ENCODE data around the gene THSD7A. TPM values are rescaled to one million over a fixed set of nuclear protein-coding genes. Genes with fewer than 3 reads are reported as not detected.

The THSD7A gene
- total and polyA plus RNA-seq, 2 of the 4 experiments (the other 2 are of a cell fraction): 0.02 to 0.18 TPM

DNA sequence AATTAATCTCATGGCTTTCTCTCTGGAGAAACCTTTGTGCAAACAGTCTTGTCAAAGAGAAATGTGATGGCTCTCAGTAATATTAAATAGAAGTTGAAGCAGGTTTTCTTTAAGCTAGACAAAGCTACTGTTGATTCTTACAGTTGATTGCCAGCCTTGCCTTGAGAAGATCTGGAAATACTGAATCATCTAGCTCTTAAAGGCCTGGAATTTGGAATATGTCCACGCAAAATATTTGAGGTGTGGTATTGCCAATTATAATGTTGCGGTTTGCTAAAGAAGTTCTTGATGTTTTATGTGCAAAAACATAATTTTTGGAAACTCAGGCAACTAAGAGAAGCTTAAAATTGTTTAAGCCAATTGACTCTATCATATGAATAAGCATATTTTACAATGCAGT is 486.4 kb downstream of the THSD7A start:
- no peak overlapping the region for H3K18ac ChIP-seq (ENCODE audit: low read depth, low read length)
- H2BK15ac ChIP-seq (ENCODE audit: low read depth, low read length): no peak overlapping the region
- no peak overlapping the region for H3K27ac ChIP-seq (ENCODE audit: insufficient read depth, low read length)
- H4K20me1 ChIP-seq (ENCODE audit: insufficient read depth, low read length): no peaks in the 10 kb centered on the region
- no peaks in the 10 kb centered on the region for H3K27me3 ChIP-seq (ENCODE audit: control insufficient read depth, insufficient read depth, low read length)
- H2BK20ac ChIP-seq (ENCODE audit: low read depth, low read length): no peak overlapping the region
- H3K14ac ChIP-seq (replicated peaks; ENCODE audit: low read depth, low read length): no peak overlapping the region
- H3K4ac ChIP-seq (ENCODE audit: low read depth, low read length): no peak overlapping the region
- in situ Hi-C loops (cut with MboI; ENCODE audit: low sequenced_read_pairs): no loop called here
- no peak overlapping the region for H2BK120ac ChIP-seq (ENCODE audit: low read depth, low read length)
- BruUV-seq (replicated peaks): no TSS peak
- H3K36me3 ChIP-seq (ENCODE audit: control insufficient read depth, insufficient read depth, low read length): no peaks in the 10 kb centered on the region
- dilution Hi-C loops (cut with HindIII; ENCODE audit: low sequenced_read_pairs, unreplicated experiment): no loop called here
- H4K5ac ChIP-seq (ENCODE audit: low read depth, low read length): no peak overlapping the region
- H4K91ac ChIP-seq (ENCODE audit: insufficient read depth, low read depth, low read length): no peak overlapping the region
- POLR2A ChIA-PET (ENCODE audit: unreplicated experiment): interaction anchor here (0.5 kb wide), 1 partner anchor 1997 kb away, joined by 9 read pairs; no protein-coding TSS in a partner anchor
- H2AFZ ChIP-seq (replicated peaks; ENCODE audit: low read length, poor library complexity): no peak overlapping the region
- H3K9me3 ChIP-seq (ENCODE audit: control insufficient read depth, insufficient read depth, low read length): no peaks in the 10 kb centered on the region
- H3K9me1 ChIP-seq (ENCODE audit: insufficient read depth, low read length): no peaks in the 10 kb centered on the region
- H3K9ac ChIP-seq (ENCODE audit: low read depth, low read length): no peak overlapping the region
- no peaks in the 10 kb centered on the region for H3K4me1 ChIP-seq (ENCODE audit: control insufficient read depth, insufficient read depth, low read length)
- WGBS, 2 experiments (ENCODE audit: extremely low coverage in 2 of 2, insufficient read length in 1 of 2): no CpG with 5 or more reads among the region's 2 CpGs
- TF ChIP-seq, protein P1, sequence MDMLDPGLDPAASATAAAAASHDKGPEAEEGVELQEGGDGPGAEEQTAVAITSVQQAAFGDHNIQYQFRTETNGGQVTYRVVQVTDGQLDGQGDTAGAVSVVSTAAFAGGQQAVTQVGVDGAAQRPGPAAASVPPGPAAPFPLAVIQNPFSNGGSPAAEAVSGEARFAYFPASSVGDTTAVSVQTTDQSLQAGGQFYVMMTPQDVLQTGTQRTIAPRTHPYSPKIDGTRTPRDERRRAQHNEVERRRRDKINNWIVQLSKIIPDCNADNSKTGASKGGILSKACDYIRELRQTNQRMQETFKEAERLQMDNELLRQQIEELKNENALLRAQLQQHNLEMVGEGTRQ (IDR thresholded peaks at IDR 0.05; ENCODE audit: low read depth, low read length): no peak
- TF ChIP-seq CEBPB (IDR thresholded peaks at IDR 0.05; ENCODE audit: low read depth, low read length): no peak
- H3K56ac ChIP-seq (ENCODE audit: extremely low read depth, insufficient read depth, low read length): no peak overlapping the region
- intact Hi-C loops (cut with micrococcal nuclease): no loop called here
- ATAC-seq (ENCODE audit: low read depth) (no peak), DNase-seq (no peak)
- no peaks in the 10 kb centered on the region for H3K79me1 ChIP-seq (ENCODE audit: low read depth in 1 of 2, low read length in 2 of 2)
- H2BK5ac ChIP-seq (ENCODE audit: low read depth, low read length, poor library complexity, severe bottlenecking): no peak overlapping the region
- no peak overlapping the region for H2AK5ac ChIP-seq (ENCODE audit: low read depth, low read length)
- CTCF ChIA-PET: no interaction called here
- H4K8ac ChIP-seq (ENCODE audit: low read depth in 2 of 2, low read length in 2 of 2): no peak overlapping the region
- H3K4me2 ChIP-seq (ENCODE audit: low read depth, low read length): no peak overlapping the region
- H3K4me3 ChIP-seq (ENCODE audit: insufficient read depth, low read depth, low read length): no peak overlapping the region
- H2AK9ac ChIP-seq (replicated peaks; ENCODE audit: low read depth, low read length, poor library complexity): no peak overlapping the region
- no peak overlapping the region for H3K23ac ChIP-seq (ENCODE audit: low read depth, low read length)

Data from IMR-90 (cell line).